Stimulated activated CD4-positive, alpha-beta T cell treated with anti-CD3 and anti-CD28 coated beads, TNF-alpha, amount 100 ng/mL, for 48 hours (primary cell): ENCODE measurements around the gene ACTL8.

Source experiments
- DNase-seq, 3 donors: peaks; one replicate each; pipeline ENCODE4 v3.0.0-alpha.2; 2020; ENCODE audit warnings: low read depth in 3 of 3

ACTL8 gene

GRCh38 chr1:17772615-17773212 is 17.6 kb downstream of the ACTL8 start:
- no peak for DNase-seq

DNA sequence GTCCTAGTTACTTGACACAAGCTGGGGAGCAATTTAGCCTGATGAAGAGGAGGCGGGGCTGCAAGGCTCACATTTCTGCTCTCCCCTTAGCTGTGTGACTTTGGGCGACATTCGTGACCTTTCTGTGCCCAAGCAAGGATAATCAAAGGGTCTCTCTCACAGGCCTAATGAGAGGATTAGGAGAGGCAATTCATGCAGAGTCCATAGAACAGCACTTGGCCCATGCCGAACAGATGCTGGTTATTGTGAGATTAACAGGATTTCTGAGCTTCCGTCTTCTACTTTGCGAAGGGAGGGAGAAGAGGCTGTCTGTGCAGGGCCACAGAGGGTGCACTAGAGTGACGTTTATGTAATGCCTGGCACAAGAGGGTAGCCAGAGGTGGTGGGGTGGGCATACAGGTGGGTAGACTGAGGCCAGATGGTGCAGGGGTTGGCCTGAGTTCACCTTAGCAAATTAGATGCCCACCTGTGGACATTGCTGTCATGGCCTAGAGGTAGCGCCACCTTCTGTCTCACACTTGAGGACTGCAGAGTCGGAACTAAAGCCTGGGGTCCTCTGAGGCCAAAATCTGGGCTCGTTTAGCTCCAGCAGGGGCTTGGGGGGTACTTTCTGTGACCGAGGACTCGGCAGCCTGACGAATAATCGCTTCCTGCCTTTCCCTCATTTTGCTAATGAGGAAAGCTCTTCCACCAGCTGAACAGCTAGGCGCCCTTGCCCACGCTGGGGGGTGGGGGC is 18.6 kb downstream of the ACTL8 start:
- no peak for DNase-seq

- no peak for DNase-seq
Measured at GRCh38 chr1:17774452-17774851, 19.3 kb downstream of the ACTL8 start.

DNA sequence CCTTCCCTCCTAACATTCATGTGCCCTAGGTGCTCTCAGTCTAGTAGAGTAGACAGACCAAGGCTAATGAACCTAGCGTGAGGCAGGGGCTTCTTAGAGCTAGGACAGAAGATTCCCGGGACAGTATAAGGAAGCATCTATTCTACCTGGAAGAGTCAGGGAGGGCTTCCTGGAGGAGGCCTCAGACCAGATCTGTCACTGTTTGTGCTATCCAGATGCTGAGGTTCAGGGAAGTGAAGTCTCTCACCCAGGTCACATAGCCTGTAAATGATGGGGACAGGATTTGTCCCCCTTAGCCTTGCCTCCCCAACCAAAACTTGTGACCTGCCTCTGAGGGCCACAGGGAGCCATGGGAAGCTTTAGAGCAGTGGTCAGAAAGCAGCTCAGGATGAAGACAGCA is 20.7 kb downstream of the ACTL8 start:
- no peak for DNase-seq

DNA sequence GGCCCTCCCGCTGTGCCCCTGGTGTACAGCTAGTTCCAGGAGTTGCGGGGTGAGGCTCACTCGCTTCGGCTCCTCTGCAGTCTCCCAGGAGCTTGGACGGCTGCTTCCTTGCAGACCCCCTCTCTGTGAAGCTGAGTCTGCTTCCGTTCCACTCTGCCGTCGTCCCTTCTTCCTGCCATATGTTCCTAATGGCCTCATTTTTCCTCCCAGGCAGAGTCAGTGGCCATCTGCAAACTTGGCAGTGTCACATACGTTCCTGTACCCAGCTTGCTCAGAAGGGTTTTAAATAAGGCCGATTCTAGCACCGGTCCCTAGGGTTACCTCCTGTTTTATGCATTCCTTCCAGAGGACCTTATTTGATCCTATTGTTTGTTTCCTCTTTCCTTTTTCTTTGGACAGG is 21.3 kb downstream of the ACTL8 start:
- DNase-seq: no peak

GRCh38 chr1:17777330-17777729 is 22.2 kb downstream of the ACTL8 start:
- DNase-seq: no peak

- DNase-seq: no peak
Measured at GRCh38 chr1:17777818-17778217, 22.7 kb downstream of the ACTL8 start.

DNA sequence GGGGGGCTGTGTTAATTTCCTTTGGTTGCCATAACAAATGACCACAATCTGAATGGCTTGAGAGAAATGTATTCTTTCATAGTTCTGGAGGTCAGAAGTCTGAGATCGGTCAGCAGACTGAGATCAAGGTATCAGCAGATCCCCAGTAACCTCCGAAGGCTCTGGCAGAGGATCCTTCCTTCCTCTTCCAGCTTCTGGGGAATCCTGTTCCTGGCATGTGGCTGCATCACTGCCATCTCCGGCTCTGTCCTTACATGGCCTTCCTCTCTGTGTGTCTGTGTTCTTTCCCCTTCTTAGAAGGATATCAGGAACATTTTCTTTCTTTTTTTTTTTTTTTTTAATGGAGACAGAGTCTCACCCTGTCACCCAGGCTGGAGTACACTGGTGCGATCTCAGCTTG is 25.8 kb downstream of the ACTL8 start:
- DNase-seq: no peak

DNA sequence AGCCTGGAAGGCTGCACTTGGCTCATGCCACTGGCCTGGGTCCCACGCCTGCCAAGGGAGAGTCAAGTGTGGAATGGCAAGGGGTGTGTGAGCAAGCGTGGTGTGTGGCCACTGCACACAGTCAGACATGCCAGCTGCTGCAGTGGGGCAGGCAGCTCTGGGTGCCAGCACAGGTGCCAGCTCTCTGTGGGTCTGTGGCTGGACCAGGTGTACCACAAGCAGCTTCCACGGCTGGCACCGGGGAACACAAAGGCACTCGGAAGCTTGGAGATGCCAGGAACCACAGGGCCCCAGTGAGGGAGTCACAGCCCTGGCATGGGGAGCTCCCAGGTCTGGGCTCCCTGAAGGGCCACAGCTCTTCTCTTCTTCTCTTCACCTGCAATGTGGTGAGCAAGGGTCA is 34.8 kb downstream of the ACTL8 start:
- DNase-seq: no peak

- no peak for DNase-seq
Measured at GRCh38 chr1:17790383-17791054, 35.4 kb downstream of the ACTL8 start.

GRCh38 chr1:17791055-17791390 is 35.9 kb downstream of the ACTL8 start:
- DNase-seq: no peak

GRCh38 chr1:17791480-17791879 is 36.3 kb downstream of the ACTL8 start:
- no peak for DNase-seq

- no peak for DNase-seq
Measured at GRCh38 chr1:17792421-17792820, 37.3 kb downstream of the ACTL8 start.

DNA sequence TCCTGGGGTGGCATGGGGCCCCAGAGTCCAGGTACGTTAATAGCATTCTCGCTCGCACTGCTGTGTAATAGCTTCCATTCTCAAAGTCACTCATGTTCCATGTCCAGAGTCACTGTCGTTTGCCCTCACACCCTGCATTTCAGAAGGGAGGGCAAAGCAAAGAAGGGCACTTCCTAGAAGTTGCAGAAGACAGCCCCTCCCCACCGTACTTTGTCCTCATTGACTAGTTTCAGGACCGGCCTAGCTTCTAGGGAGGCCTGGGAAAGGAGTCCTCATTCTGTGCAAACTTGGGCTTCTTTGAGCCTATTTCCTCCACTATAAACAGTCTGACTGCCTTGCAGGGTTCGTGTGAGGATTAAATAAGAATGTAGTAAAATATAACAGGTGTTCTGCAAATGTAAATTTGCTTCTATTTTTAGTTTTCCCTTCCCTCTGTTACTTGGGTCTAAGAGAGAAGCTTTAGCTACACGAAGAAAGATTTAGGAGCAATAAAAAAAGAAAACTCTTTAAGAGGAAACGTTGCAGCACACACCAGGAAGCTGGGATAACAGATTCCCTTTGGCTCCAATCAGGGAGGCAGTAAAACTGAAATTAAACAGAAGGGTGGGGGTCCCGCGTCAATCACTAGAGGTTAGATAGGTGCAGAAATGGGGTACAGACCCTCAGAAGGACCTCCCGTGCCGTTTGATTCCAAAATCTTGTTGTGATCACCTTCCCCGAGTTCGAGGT is 40.1 kb downstream of the ACTL8 start:
- no peak for DNase-seq

DNA sequence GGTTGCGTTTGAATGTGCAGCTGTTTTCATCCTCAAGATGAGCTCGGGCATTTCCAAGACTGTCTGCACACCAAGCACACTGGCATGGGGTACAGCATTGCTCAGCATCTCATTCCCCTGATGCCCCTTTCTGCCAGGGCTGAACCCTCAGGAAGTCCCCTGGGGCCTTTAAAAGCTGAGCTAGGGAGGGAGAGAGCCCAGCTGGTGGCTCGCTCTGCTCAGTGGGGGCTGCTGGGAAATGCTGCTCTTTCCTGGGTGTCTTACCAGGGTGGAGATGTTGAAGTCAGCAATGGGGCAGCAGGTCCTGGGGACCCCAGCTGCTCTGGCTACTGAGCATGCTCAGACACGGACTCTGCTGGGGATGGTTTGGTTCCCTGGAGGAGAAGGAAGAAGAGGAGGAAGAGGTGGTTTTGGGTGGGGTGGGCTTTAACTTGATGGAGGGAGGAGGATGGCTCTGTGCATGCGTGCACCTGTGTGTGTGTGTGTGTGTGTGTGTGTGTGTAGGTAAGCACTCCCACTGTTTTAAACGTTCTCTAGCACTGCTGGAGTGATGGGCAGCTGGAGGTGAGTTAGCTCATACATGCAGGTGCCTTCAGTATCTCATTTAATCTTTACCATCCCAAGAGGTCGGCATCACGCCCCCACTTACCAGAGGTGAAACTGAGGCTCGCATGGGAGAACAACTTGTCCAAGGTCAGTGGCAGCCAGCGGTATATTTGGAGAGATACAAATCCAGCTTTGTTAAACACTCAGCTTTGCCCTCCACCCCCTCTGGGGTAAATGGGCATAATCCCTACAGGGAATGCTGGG is 40.9 kb downstream of the ACTL8 start:
- no peak for DNase-seq

- DNase-seq: no peak
Measured at GRCh38 chr1:17797478-17797877, 42.3 kb downstream of the ACTL8 start.

DNA sequence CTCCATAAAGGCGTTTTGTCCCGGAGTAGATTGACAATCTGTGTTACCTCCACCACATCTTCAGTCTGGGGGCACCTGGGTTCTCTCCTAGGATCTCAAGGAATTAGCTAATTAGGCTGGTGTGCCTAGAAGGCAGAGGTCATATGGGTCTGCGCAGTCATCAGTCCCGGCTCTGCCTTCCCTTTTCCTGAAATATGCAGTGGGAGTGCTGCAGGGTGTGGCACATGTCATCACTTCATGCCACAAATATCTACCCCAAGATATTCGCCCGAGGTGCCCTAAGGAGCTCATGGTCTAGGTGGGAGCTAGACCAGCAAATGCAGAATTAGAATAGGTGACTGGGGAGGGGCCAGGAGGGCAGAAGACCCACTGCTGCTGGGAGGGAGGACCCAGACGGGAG is 42.9 kb downstream of the ACTL8 start:
- DNase-seq: no peak

DNA sequence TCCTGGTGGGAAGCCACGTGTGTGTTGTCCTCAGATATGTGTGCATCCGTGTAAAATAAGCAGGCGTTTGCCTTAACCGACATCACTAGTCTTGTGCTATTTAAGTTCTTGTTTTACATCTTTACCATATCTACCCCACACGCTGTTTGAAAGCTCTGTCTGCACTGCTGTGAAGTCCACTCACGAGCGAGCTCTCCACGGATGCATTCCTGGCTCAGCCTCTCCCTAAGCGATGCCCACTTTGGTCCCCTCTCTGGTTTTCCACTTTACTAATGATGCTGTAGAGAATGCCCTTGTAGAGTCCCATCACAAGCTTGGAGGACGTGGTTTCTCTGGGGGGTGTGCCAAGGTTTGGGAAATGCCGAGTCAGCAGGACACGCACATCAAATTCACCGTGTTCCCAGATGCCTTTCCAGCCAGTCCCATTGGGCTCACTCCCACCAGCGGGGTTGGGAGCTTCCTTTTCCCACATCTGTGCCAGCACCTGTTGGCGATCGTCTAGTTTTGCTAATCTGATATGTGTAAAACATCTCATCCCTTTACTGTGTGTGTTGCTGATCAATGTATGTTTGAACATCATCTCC is 43.8 kb downstream of the ACTL8 start:
- no peak for DNase-seq

DNA sequence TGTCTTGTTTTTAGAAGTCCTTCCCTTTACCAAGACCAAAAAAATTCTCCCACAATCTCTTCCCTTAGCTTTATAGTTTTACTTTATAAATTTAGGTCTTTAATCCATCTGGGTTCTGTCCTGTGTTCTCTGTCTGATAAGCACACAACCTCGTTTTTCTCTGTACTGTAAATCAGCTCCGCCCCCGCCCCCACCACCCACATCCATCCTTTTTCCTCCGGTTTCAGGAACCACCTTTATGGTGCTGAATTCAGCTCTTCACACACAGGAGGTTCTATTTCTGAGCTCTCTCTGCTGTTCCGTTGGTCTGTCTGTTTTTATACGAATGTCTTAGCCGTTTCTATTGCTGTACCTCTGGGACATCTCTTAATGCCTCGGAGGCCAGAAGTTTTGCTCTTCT is 44.5 kb downstream of the ACTL8 start:
- DNase-seq: no peak

DNA sequence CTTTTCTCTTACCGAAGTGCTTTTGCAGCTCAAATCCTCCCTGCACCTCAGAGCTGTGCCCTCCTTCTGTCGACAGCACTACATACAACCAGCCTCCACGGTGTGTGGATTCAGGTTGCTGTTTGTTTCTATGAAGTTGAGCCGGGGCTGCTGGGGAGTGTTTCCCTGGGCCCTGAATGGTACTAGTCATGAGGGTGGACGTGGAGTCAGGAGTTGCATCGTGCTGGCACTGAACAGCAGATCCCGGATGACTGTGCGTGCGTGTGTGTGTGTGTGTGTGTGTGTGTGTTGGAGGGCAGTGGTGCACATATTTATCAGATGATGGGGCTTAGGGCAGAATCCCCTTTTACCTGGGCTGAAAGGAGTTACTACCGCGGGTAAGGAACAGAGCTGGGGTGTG is 47.0 kb downstream of the ACTL8 start:
- no peak for DNase-seq

GRCh38 chr1:17802945-17803344 is 47.8 kb downstream of the ACTL8 start:
- DNase-seq: no peak
